HL-60 (cell line): Measurements from ENCODE around the gene CRYBA2.

Experiments used
- DNase-seq, 2 experiments: peaks; one replicate each; pipeline ENCODE4 v3.0.0-alpha.2; 2010 to 2020; ENCODE audit warnings: low read depth in 1 of 2, low spot score in 1 of 2
- H3K27ac ChIP-seq: fragments of 250-450 bp; sonication (Bioruptor Pico); replicated peaks from 2 replicates; pipeline ENCODE4 v1.5.1; 2020; ENCODE audit warnings: mild to moderate bottlenecking, moderate library complexity
- H3K27me3 ChIP-seq: fragments of 250-450 bp; sonication (Bioruptor Pico); 2 replicates; pipeline ENCODE4 v1.5.1; 2021; ENCODE audit warnings: mild to moderate bottlenecking, moderate library complexity; ENCODE audit not compliant: insufficient read depth, poor library complexity, severe bottlenecking
- H3K4me3 ChIP-seq: replicated peaks from 2 replicates; pipeline ENCODE4 v1.5.1; 2011; ENCODE audit warnings: mild to moderate bottlenecking, control low read depth, low read length; ENCODE audit not compliant: insufficient read depth
- GABPA ChIP-seq: IDR thresholded peaks from 2 replicates; pipeline ENCODE4 v1.6.1; 2012; ENCODE audit warnings: low read depth
- POLR2AphosphoS5 ChIP-seq: IDR thresholded peaks from 2 replicates; pipeline ENCODE4 v1.6.1; 2012; ENCODE audit warnings: low read depth
- SPI1 ChIP-seq: IDR thresholded peaks from 2 replicates; pipeline ENCODE4 v1.6.1; 2012; ENCODE audit warnings: low read depth, mild to moderate bottlenecking, borderline replicate concordance
- TF ChIP-seq, protein P1 (sequence below): IDR thresholded peaks from 2 replicates; pipeline ENCODE4 v1.6.1; 2012; ENCODE audit warnings: low read depth; ENCODE audit not compliant: insufficient replicate concordance
- TF ChIP-seq, protein P2 (sequence below): IDR thresholded peaks from one replicate; pipeline ENCODE4 v1.5.1; 2011; ENCODE audit warnings: low read length, control low read depth, inconsistent platforms; ENCODE audit not compliant: insufficient read depth

The CRYBA2 gene

DNA sequence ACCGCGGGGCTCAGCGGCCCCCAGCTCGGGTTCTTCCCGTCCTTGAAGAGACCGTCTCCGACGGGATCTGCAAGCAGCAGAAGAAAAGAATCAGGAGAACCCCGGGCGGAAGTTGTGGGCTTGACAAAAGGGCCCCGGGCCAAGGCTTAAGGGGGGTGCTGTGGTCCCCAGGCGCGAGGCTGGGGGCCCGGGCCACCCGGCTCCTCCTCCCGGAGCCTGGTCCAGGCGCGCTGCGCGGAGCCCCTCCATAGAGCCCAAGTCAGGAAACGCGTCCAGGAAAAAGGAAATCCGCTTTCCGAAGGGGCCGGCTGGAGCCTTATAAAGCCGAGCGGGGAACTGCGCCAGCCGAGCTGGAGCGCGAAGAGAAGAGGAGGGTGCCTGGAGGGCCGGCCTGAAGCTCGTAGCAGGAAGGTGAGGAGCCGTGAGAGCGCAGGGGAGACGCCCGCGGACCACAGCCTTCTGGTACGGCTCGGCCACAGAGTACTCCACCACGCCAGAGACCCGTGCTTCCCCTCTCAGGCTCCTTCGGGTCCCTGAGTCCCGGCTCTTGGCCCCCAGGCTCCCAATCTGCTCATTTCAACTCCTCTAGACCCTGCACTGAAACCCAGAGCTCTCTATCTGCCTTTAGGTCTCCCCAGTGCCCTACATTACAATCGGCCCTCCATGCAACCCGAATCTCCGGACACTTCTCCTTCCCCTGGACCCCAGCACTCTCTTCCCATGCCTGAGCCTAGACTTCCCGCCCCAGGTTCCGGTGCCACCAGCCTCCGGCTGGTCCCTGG is 8.8 kb downstream of the CRYBA2 start:
- H3K4me3 ChIP-seq, result no peak overlapping the region
- no peak overlapping the region for H3K27ac ChIP-seq
- H3K27me3 ChIP-seq, result peaks cover 83% of the 10 kb centered on the region
- TF ChIP-seq, protein P1, sequence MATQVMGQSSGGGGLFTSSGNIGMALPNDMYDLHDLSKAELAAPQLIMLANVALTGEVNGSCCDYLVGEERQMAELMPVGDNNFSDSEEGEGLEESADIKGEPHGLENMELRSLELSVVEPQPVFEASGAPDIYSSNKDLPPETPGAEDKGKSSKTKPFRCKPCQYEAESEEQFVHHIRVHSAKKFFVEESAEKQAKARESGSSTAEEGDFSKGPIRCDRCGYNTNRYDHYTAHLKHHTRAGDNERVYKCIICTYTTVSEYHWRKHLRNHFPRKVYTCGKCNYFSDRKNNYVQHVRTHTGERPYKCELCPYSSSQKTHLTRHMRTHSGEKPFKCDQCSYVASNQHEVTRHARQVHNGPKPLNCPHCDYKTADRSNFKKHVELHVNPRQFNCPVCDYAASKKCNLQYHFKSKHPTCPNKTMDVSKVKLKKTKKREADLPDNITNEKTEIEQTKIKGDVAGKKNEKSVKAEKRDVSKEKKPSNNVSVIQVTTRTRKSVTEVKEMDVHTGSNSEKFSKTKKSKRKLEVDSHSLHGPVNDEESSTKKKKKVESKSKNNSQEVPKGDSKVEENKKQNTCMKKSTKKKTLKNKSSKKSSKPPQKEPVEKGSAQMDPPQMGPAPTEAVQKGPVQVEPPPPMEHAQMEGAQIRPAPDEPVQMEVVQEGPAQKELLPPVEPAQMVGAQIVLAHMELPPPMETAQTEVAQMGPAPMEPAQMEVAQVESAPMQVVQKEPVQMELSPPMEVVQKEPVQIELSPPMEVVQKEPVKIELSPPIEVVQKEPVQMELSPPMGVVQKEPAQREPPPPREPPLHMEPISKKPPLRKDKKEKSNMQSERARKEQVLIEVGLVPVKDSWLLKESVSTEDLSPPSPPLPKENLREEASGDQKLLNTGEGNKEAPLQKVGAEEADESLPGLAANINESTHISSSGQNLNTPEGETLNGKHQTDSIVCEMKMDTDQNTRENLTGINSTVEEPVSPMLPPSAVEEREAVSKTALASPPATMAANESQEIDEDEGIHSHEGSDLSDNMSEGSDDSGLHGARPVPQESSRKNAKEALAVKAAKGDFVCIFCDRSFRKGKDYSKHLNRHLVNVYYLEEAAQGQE, result no peak
- TF ChIP-seq GABPA, result no peak
- TF ChIP-seq POLR2AphosphoS5, result no peak
- TF ChIP-seq, protein P2, sequence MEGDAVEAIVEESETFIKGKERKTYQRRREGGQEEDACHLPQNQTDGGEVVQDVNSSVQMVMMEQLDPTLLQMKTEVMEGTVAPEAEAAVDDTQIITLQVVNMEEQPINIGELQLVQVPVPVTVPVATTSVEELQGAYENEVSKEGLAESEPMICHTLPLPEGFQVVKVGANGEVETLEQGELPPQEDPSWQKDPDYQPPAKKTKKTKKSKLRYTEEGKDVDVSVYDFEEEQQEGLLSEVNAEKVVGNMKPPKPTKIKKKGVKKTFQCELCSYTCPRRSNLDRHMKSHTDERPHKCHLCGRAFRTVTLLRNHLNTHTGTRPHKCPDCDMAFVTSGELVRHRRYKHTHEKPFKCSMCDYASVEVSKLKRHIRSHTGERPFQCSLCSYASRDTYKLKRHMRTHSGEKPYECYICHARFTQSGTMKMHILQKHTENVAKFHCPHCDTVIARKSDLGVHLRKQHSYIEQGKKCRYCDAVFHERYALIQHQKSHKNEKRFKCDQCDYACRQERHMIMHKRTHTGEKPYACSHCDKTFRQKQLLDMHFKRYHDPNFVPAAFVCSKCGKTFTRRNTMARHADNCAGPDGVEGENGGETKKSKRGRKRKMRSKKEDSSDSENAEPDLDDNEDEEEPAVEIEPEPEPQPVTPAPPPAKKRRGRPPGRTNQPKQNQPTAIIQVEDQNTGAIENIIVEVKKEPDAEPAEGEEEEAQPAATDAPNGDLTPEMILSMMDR, result no peak
- no peak for TF ChIP-seq SPI1
- DNase-seq, result no peak

DNA sequence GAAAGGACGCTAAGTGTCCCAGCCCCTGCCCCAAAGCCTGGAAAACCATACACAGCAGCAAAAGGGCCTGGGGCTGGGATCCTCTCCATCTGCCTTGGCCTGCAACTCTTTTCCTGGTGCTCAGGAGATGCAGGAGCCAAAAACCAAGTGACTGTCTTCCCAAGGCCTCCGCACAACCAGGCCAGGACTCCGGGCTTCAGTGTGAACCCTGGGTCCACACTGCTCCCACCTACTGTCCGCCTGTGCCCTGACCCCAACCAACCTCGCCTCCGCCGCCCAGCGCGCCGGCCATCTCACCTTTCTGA is 9.3 kb downstream of the CRYBA2 start:
- DNase-seq, result no peak
- H3K27me3 ChIP-seq, result peaks cover 79% of the 10 kb centered on the region
- H3K4me3 ChIP-seq, result no peak overlapping the region
- TF ChIP-seq, protein P2, result no peak
- TF ChIP-seq, protein P1, result no peak
- TF ChIP-seq POLR2AphosphoS5 (no peak), GABPA (no peak), SPI1 (no peak)
- H3K27ac ChIP-seq, result no peak overlapping the region

DNA sequence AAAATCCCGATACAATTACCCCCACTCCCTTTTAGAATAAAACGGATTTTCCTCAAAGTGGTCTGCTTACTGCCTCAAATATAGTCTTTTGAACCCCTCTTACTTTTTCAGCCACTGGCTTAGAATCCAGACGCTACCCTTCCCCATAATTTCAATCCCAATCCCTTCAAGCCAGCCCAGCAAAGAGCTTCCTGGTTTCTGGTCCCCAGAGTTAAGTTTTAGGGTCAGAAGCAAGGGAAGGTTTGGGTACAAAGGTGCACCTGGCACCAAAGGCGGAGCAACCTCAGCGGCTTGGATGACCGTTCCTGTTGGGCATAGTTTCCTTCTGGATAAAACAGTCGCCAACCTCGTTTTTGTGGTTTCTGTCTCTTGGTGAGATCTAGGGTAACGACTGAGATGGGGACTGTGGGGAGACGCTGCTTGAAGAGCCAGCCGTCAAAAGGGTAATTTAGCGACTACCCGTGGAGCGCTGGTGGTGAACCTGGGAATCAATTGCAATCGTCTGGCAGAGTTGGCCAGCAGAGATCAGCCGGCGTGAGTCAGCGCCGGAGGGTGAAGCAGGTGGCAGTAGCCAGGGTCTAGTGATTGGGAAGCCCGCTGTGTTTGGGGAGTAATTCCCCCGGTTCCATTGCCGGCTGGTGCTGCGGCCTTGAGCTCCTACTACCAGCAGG is 9.8 kb downstream of the CRYBA2 start:
- no peak for TF ChIP-seq GABPA
- TF ChIP-seq, protein P2, result no peak
- no peak for TF ChIP-seq SPI1
- TF ChIP-seq POLR2AphosphoS5, result no peak
- TF ChIP-seq, protein P1, result no peak
- no peak overlapping the region for H3K27ac ChIP-seq
- H3K27me3 ChIP-seq, result peaks cover 74% of the 10 kb centered on the region
- no peak for DNase-seq
- H3K4me3 ChIP-seq, result no peak overlapping the region
